ENCODE measurements around the gene LEKR1. TPM values are rescaled to one million over a fixed set of nuclear protein-coding genes. Genes with fewer than 3 reads are reported as not detected.

The LEKR1 gene
- total and polyA plus RNA-seq, 2 donors (not counting 3 experiments of a cell fraction or from before 2014, with no cell fraction given) = 0.07 to 0.64 TPM

DNA sequence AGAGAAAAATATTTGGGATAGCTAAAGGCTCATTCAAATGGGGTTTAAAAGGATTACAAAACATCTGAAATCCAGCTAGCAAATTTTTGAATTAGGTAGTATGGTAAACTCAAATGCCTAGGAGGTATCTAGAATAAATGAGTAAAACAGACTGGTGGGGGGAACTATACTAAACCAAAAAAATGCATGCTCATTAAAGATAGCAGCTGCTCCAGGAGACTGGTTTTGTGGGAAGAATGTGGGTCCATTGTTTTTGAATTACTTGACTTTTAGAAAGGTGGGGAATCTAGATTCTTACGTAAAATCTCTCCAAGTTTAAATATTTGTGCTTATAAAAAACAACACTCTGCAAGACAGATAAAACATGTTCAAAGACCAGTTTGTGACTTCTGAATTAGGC, 73.8 kb downstream of the LEKR1 start:
- H2AFZ ChIP-seq (ENCODE audit: low read depth, low read length) = no peak overlapping the region
- H3K79me2 ChIP-seq (ENCODE audit: control insufficient read depth, insufficient read depth, low read length) = no peaks in the 10 kb centered on the region
- no peak overlapping the region for H3K9ac ChIP-seq (replicated peaks; ENCODE audit: extremely low read depth, insufficient read depth, low read length)
- dilution Hi-C loops (cut with MboI; ENCODE audit: extremely low pct_ligation_motif_present, low sequenced_read_pairs) = no loop called here
- no peaks in the 10 kb centered on the region for H3K9me3 ChIP-seq (replicated peaks; ENCODE audit: control insufficient read depth, insufficient read depth, low read length)
- no peaks in the 10 kb centered on the region for H4K20me1 ChIP-seq (replicated peaks; ENCODE audit: control insufficient read depth, extremely low read depth, insufficient read depth, low read length)
- no peak overlapping the region for H3K27ac ChIP-seq (ENCODE audit: insufficient read depth, low read depth, low read length)
- CTCF ChIA-PET = interaction anchor here (1.0 kb wide), 1 partner anchor 12 kb away, joined by 3 read pairs; no protein-coding TSS in a partner anchor
- H3K9me1 ChIP-seq (replicated peaks; ENCODE audit: control insufficient read depth, extremely low read depth, insufficient read depth, low read length) = no peaks in the 10 kb centered on the region
- H3K36me3 ChIP-seq (ENCODE audit: control insufficient read depth in 2 of 2, extremely low read depth in 1 of 2, insufficient read depth in 2 of 2, low read length in 2 of 2) = no peaks in the 10 kb centered on the region
- H3K27me3 ChIP-seq (ENCODE audit: control insufficient read depth in 2 of 2, insufficient read depth in 2 of 2, low read length in 2 of 2) = no peaks in the 10 kb centered on the region
- FAIRE-seq = no peak
- H3K4me2 ChIP-seq (ENCODE audit: insufficient read depth, low read length) = no peak overlapping the region
- no peak for DNase-seq (ENCODE audit: low read depth, low spot score)
- no peaks in the 10 kb centered on the region for H3K4me1 ChIP-seq (ENCODE audit: control insufficient read depth, extremely low read depth, insufficient read depth, low read length)
- BruUV-seq (replicated peaks) = no TSS peak
- intact Hi-C loops (cut with micrococcal nuclease) = no loop called here
- POLR2A ChIA-PET = no interaction called here
- H3K4me3 ChIP-seq (replicated peaks in 1 of 3; ENCODE audit: insufficient read depth in 1 of 3, low read depth in 1 of 3, low read length in 3 of 3) = no peak overlapping the region
- TF ChIP-seq MYC (IDR thresholded peaks at IDR 0.05; ENCODE audit: low read depth, low read length) (no peak), POLR2A (IDR thresholded peaks at IDR 0.05; ENCODE audit: low read depth, low read length) (no peak), EZH2 (IDR thresholded peaks at IDR 0.05; ENCODE audit: borderline replicate concordance, low read depth, low read length, severe bottlenecking) (no peak), GATA2 (IDR thresholded peaks at IDR 0.05; ENCODE audit: insufficient read depth, insufficient read length, low read depth, low read length) (no peak), FOS (IDR thresholded peaks at IDR 0.05; ENCODE audit: borderline replicate concordance, insufficient read depth, low read length) (no peak)
- TF ChIP-seq, protein P1, sequence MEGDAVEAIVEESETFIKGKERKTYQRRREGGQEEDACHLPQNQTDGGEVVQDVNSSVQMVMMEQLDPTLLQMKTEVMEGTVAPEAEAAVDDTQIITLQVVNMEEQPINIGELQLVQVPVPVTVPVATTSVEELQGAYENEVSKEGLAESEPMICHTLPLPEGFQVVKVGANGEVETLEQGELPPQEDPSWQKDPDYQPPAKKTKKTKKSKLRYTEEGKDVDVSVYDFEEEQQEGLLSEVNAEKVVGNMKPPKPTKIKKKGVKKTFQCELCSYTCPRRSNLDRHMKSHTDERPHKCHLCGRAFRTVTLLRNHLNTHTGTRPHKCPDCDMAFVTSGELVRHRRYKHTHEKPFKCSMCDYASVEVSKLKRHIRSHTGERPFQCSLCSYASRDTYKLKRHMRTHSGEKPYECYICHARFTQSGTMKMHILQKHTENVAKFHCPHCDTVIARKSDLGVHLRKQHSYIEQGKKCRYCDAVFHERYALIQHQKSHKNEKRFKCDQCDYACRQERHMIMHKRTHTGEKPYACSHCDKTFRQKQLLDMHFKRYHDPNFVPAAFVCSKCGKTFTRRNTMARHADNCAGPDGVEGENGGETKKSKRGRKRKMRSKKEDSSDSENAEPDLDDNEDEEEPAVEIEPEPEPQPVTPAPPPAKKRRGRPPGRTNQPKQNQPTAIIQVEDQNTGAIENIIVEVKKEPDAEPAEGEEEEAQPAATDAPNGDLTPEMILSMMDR (IDR thresholded peaks at IDR 0.05; ENCODE audit: extremely low read depth in 1 of 2, insufficient read depth in 1 of 2, low read depth in 1 of 2, low read length in 2 of 2) = no peak
- TF ChIP-seq, protein P2, sequence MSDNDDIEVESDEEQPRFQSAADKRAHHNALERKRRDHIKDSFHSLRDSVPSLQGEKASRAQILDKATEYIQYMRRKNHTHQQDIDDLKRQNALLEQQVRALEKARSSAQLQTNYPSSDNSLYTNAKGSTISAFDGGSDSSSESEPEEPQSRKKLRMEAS (IDR thresholded peaks at IDR 0.05; ENCODE audit: insufficient read depth, insufficient read length) = no peak

Measured in endothelial cell of umbilical vein (primary cell).